Measurements from ENCODE around the gene DOK6.
"Not testable (repeated sequence)": the region's sequence is repeated elsewhere in the genome, so short reads cannot be mapped to it uniquely, and the experiment has no call there.

DOK6 gene

GRCh38 chr18:69879051-69879450 lies 478.4 kb downstream of the DOK6 start:
- DNase-seq = not testable (repeated sequence)

DNA sequence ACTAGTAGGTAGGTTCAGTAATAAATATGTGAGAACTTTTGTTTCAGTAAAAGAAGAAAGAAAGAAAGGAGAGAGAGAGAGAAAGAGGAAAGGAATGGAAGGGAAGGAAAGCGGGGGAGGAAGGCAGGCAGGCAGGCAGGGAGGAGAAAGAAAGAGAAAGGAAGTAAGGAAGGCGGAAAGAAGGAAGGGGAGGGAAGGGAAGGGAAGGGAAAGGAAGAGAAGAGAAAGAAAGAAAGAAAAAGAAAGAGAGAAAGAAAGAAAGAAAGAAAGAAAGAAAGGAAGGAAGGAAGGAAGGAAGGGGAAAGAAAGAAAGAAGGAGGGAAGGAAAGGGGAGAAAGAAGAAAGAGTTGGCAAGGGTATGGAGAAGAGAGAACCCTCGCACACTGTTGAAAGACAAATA lies 479.4 kb downstream of the DOK6 start:
- DNase-seq = no peak

DNA sequence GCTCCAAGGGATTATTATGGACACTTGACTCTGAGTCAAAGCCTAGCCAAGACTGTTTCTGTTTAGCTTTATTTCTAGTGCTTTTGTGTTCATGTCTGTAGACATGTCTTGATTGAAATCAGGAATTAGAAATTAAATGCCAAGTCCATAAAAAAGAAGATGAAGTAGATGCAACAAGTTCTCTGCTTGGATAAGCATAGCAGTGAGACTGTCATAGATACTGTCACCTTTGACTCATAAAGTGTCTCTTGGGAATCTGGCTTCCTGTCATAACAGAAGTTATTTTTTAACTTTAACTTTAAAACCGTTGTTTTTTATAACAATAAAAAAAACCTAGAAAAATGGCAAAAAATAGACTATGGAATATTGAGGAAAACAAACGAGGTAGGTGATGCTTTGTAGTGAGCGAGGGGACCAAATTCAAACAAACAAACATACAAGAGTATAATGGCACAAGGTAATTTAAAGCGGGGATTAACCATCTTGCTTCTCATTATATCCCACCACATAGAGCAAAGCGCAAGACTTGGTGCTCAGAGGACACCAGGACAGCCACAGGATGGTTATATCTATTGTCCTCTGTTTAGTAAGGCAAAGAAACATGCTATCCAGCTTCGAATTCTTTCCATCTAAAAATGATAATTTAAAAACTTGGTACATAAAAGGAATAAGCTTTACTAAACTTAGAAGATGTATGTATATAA lies 482.4 kb downstream of the DOK6 start:
- DNase-seq = no peak

DNA sequence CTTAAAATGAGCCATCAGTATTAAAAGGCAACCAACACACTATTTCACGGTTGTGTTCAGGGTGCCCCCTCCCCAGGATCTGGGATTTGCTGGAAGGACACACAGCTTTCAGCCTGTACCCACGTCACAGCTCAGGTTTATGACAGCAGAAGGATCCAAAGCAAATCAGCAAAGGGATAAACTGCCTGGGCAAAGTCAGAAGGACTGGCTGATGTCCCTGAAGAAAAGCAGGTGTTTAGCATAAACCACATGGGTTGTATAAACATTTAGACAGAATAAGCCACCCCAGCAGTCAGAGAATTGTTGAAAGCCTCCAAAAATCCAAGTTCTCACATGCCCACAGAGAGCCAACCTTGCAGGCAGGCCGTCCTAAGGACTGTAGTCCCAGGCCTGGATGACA lies 483.1 kb downstream of the DOK6 start:
- DNase-seq = no peak

DNA sequence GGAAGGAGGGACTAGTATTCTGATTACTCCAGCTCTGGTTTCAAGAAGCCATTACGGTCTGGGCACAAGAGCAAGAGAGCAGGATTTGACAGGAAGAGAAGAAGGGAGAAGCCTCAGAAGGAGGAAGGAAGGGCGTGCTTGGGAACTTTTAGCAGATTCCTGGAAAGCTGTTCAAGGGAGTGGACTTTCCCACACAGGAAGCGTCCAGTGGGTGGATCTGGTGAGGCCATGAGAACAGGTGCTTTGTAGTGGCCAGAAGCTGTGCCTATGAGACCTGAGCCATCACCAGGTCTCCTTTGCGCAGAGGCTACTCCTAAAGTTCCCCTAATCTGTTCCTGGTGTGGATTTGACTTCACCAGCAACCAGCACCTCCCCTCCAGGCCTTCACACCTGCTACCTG lies 484.7 kb downstream of the DOK6 start:
- DNase-seq = no peak

DNA sequence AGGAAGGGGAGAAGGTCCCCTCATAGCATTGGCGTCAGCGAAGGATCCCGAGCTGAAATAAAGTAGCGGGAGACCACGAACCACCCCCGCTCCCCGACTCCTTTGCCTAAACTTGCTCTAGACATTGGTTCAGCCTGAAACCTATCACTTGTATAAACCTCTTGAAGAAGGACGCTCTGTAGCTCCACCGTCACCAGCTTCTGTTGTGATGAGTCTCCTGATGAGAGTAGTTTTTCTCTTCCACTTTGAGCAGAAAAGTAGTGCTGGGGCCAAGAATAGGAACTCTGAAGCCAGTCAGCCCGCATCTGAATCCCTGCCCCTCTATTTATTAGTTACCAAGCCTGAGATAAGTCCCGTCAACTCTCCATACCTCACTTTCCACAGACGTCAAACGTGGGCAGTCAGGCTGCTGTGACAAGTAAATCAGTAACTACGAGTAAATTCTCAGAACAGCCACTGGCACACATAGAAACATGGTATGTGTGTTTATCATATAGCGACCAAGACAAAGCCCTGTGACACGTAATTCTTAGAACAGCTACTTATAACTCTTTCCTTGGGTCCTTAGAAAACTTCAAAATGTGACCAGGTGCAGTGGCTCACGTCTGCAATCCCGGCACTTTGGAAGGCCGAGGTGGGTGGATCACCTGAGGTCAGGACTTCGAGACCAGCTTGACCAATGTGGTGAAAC lies 485.3 kb downstream of the DOK6 start:
- DNase-seq = no peak

GRCh38 chr18:69887256-69887655 lies 486.6 kb downstream of the DOK6 start:
- no peak for DNase-seq

DNA sequence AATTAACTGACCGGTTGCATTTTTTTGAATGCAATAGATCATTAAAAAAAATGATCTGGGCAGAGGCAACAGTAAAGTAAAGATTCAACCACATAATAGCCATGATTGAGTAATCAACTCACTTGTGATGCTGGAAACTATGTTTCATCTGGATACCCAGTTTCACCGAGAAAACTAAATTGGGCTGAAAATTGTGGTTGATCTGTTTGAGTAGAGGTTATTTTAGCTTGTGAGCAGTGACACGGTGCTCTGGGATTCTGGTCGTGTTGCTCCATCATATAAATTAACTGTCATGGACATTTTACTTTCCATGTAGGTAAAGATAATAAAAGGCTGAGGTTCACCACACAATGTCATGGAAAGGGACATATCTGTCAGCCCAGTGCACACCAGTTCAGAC lies 488.3 kb downstream of the DOK6 start:
- DNase-seq = no peak

- DNase-seq = no peak
These were observed 489.9 kb downstream of the DOK6 start for GRCh38 chr18:69890558-69890957.

GRCh38 chr18:69894467-69894866 lies 493.8 kb downstream of the DOK6 start:
- DNase-seq = no peak

GRCh38 chr18:69895066-69896047 lies 494.7 kb downstream of the DOK6 start:
- DNase-seq = peak; percentile 20

- DNase-seq = peak; percentile 36
These were observed 496.9 kb downstream of the DOK6 start for GRCh38 chr18:69897397-69898108.

DNA sequence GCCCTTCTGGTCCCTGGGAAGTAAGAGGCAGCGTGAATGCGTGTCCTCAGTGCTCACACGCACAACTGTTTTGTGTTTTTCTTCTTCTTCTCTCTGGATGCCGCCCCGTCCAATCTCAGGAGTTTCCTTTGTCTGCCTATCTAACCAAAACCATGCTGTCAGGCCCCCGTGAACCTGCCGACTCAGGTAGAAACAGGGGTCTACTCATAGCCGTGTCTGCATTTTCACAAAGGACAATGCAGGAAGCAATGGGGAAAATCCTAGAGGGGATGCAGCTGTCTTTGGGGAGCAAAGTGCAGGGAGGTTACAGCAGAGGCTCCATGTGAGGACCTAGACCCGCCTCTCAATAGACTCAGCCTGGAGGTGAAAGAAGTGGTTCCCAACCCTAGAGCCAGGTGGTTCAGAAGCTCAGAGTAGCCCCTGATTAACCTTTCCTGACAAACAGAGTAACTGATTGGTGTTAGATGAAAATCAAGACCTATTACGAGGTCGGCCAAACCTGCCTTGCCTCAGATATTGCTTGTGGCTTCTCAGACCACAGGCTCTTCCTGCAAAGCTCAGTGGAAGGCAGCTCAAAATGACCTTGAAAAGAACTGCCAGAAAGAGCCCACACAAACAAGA lies 497.7 kb downstream of the DOK6 start:
- peak; percentile 43 for DNase-seq
